IPS-15b (cell line): ENCODE results near the gene MOV10.

Experiments used
- H3K27me3 ChIP-seq: one replicate; pipeline ENCODE4 v1.6.1; 2013; ENCODE audit warnings: low read length; ENCODE audit not compliant: control insufficient read depth, insufficient read depth
- H3K36me3 ChIP-seq: one replicate; pipeline ENCODE4 v1.6.1; 2013; ENCODE audit warnings: low read length; ENCODE audit not compliant: control insufficient read depth, insufficient read depth
- H3K4me1 ChIP-seq: one replicate; pipeline ENCODE4 v1.6.1; 2013; ENCODE audit warnings: mild to moderate bottlenecking, low read length; ENCODE audit not compliant: control insufficient read depth, insufficient read depth
- H3K4me3 ChIP-seq: one replicate; pipeline ENCODE4 v1.5.1; 2013; ENCODE audit warnings: low read depth, low read length
- H3K9ac ChIP-seq: one replicate; pipeline ENCODE4 v1.6.1; 2013; ENCODE audit warnings: low read depth, mild to moderate bottlenecking, low read length
- H3K9me3 ChIP-seq: one replicate; pipeline ENCODE4 v1.6.1; 2013; ENCODE audit warnings: mild to moderate bottlenecking, low read length; ENCODE audit not compliant: control insufficient read depth, insufficient read depth

Gene MOV10

GRCh38 chr1:112702420-112703261 lies 28.2 kb downstream of the MOV10 start:
- Histone ChIP-seq H3K4me1 (peaks cover 49% of the 10 kb centered on the region), H3K9me3 (no peaks in the 10 kb centered on the region), H3K4me3 (no peak overlapping the region), H3K27me3 (peaks cover 72% of the 10 kb centered on the region), H3K9ac (no peak overlapping the region), H3K36me3 (peaks cover 5% of the 10 kb centered on the region)

GRCh38 chr1:112703706-112704105 lies 29.2 kb downstream of the MOV10 start:
- no peaks in the 10 kb centered on the region for H3K9me3 ChIP-seq
- no peak overlapping the region for H3K4me3 ChIP-seq
- H3K27me3 ChIP-seq: peaks cover 75% of the 10 kb centered on the region
- no peak overlapping the region for H3K9ac ChIP-seq
- peaks cover 5% of the 10 kb centered on the region for H3K36me3 ChIP-seq
- peaks cover 44% of the 10 kb centered on the region for H3K4me1 ChIP-seq

GRCh38 chr1:112704391-112704933 lies 30.0 kb downstream of the MOV10 start:
- peak overlapping the region; percentile 64 for H3K4me3 ChIP-seq
- H3K4me1 ChIP-seq: peaks cover 41% of the 10 kb centered on the region
- peaks cover 76% of the 10 kb centered on the region for H3K27me3 ChIP-seq
- no peak overlapping the region for H3K9ac ChIP-seq
- peaks cover 5% of the 10 kb centered on the region for H3K36me3 ChIP-seq
- H3K9me3 ChIP-seq: no peaks in the 10 kb centered on the region

DNA sequence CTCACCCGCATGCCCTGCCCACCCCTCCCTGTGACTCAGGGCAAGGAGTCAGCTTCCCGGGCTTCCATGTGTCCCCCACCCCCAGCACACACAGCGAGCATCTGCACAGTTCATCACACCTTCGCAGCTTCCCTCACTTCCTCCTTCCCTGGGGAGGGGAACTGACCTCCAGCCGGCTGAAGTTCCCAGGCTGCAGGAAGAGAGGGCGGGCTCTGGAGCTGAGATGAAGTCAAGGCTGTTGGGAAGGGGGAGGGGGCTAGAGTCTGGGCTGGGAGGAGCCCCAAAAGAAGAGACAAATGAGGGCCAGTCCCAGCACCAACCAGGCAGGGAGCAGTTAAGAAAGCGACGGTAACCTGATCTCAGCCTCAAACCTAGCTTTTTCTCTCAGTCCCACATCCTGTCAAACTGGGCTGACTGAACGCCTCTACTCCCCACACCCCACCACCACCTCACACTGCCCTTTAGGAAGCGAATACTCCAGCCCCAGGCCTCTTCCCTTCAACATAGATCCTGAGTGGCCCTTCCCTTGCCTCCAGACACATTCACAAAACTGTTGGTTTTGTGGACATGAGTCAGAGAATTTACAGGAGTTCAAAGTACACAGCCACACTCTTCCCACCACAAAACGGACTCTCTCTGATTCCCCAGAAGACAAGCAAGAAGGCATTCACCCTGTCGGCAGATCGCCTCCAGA lies 30.6 kb downstream of the MOV10 start:
- Histone ChIP-seq H3K4me3 (peak overlapping the region; percentile 64), H3K4me1 (peaks cover 36% of the 10 kb centered on the region), H3K27me3 (peaks cover 75% of the 10 kb centered on the region), H3K9ac (no peak overlapping the region), H3K36me3 (peaks cover 11% of the 10 kb centered on the region), H3K9me3 (no peaks in the 10 kb centered on the region)

- Histone ChIP-seq H3K4me1 (peaks cover 33% of the 10 kb centered on the region), H3K9me3 (no peaks in the 10 kb centered on the region), H3K36me3 (peaks cover 16% of the 10 kb centered on the region), H3K4me3 (peak within 1 kb of the TSS; percentile 64), H3K9ac (peak within 1 kb of the TSS; percentile 74), H3K27me3 (peaks cover 76% of the 10 kb centered on the region)
Observed at GRCh38 chr1:112706505-112707220, 32.2 kb downstream of the MOV10 start, which contains the start of gene RHOC. Gene RHOC, minus strand, starts transcription at chr1:112707127. Its CDS starts 3,328 bp downstream, at chr1:112703799.

- Histone ChIP-seq H3K27me3 (peaks cover 68% of the 10 kb centered on the region), H3K4me1 (peaks cover 38% of the 10 kb centered on the region), H3K9me3 (no peaks in the 10 kb centered on the region), H3K36me3 (peaks cover 16% of the 10 kb centered on the region), H3K4me3 (peak overlapping the region; percentile 64), H3K9ac (peak overlapping the region; percentile 74)
Observed at GRCh38 chr1:112707221-112708001, 33.0 kb downstream of the MOV10 start.

GRCh38 chr1:112708002-112708448 lies 33.6 kb downstream of the MOV10 start:
- Histone ChIP-seq H3K4me3 (peak overlapping the region; percentile 64), H3K4me1 (peaks cover 38% of the 10 kb centered on the region), H3K9me3 (no peaks in the 10 kb centered on the region), H3K27me3 (peaks cover 65% of the 10 kb centered on the region), H3K36me3 (peaks cover 16% of the 10 kb centered on the region), H3K9ac (peak overlapping the region; percentile 74)

DNA sequence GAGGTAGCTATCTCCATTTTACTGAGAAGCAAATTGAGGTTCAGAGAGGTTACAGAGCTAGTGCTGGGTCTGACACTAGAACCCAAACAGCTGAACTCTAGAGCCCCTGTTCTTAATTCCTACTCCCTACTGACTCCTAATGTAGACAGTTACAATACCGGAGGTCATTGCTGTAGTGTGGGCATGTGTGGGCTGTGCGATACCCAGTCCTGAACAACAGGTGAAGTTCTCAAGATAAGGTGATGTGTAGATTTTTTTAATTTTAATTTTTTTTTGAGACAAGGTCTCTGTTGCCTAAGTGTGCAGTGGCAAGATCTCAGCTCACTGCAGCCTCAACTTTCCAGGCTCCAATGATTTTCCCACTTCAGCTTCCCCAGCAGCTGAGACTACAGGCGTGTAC lies 34.0 kb downstream of the MOV10 start:
- H3K27me3 ChIP-seq: peaks cover 65% of the 10 kb centered on the region
- peaks cover 36% of the 10 kb centered on the region for H3K4me1 ChIP-seq
- peaks cover 14% of the 10 kb centered on the region for H3K36me3 ChIP-seq
- no peaks in the 10 kb centered on the region for H3K9me3 ChIP-seq
- no peak overlapping the region for H3K9ac ChIP-seq
- no peak overlapping the region for H3K4me3 ChIP-seq

- Histone ChIP-seq H3K36me3 (peaks cover 14% of the 10 kb centered on the region), H3K27me3 (peaks cover 58% of the 10 kb centered on the region), H3K9me3 (no peaks in the 10 kb centered on the region), H3K4me1 (peaks cover 30% of the 10 kb centered on the region), H3K4me3 (no peak overlapping the region), H3K9ac (no peak overlapping the region)
Observed at GRCh38 chr1:112710159-112710558, 35.7 kb downstream of the MOV10 start.

- Histone ChIP-seq H3K27me3 (peaks cover 55% of the 10 kb centered on the region), H3K9ac (no peak overlapping the region), H3K36me3 (peaks cover 14% of the 10 kb centered on the region), H3K4me1 (peaks cover 26% of the 10 kb centered on the region), H3K9me3 (no peaks in the 10 kb centered on the region), H3K4me3 (peak overlapping the region; percentile 13)
Observed at GRCh38 chr1:112710586-112710985, 36.1 kb downstream of the MOV10 start.

DNA sequence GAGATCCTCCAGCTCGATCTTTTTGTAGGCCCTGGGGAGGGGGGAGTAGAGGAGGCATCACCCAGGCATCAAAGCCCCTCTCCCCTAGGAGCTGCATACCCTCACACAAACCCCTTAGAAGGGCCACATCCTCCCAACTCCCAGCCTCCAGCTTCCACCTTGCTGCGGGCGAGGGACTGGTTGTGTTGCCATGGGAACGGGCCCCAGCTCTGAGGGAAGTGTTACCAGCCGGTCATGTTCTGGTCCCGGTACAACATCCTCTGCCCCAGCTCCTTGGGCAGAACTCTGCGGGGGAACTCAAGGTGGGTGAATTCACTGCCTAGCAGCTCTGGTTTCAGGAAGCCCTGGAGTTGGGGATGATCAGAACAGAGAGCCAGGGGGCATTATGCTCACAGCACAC lies 36.6 kb downstream of the MOV10 start:
- Histone ChIP-seq H3K4me3 (peak overlapping the region; percentile 13), H3K9me3 (no peaks in the 10 kb centered on the region), H3K4me1 (peaks cover 22% of the 10 kb centered on the region), H3K9ac (no peak overlapping the region), H3K36me3 (peaks cover 14% of the 10 kb centered on the region), H3K27me3 (peaks cover 54% of the 10 kb centered on the region)
